Activated CD8-positive, alpha-beta memory T cell treated with anti-CD3 and anti-CD28 coated beads for 1 hour (primary cell): Measurements from ENCODE around the gene PPP2R2B.
"Not testable (repeated sequence)": the region's sequence is repeated elsewhere in the genome, so short reads cannot be mapped to it uniquely, and the experiment has no call there.

Experiments
- DNase-seq, 2 donors: peaks; one replicate each; pipeline ENCODE4 v3.0.0-alpha.2; 2020; ENCODE audit warnings: low read depth in 1 of 2; ENCODE audit errors: extremely low read depth in 1 of 2

PPP2R2B gene

GRCh38 chr5:146751781-146752401 is 126.7 kb downstream of the PPP2R2B start:
- DNase-seq: peak; percentile 13 to 18

- DNase-seq: no peak
Measured at GRCh38 chr5:146751054-146751453, 127.5 kb downstream of the PPP2R2B start.

- DNase-seq: no peak
Measured at GRCh38 chr5:146748533-146748932, 130.0 kb downstream of the PPP2R2B start.

GRCh38 chr5:146745931-146746577 is 132.5 kb downstream of the PPP2R2B start:
- no peak for DNase-seq

- no peak for DNase-seq
Measured at GRCh38 chr5:146744068-146744745, 134.3 kb downstream of the PPP2R2B start.

- no peak for DNase-seq
Measured at GRCh38 chr5:146734936-146735577, 143.5 kb downstream of the PPP2R2B start.

GRCh38 chr5:146732962-146733361 is 145.6 kb downstream of the PPP2R2B start:
- DNase-seq: no peak

- no peak for DNase-seq
Measured at GRCh38 chr5:146731909-146732659, 146.5 kb downstream of the PPP2R2B start.

GRCh38 chr5:146728746-146729145 is 149.8 kb downstream of the PPP2R2B start:
- not testable (repeated sequence) for DNase-seq

- DNase-seq: no peak
Measured at GRCh38 chr5:146726891-146727290, 151.7 kb downstream of the PPP2R2B start.

GRCh38 chr5:146726020-146726419 is 152.5 kb downstream of the PPP2R2B start:
- no peak for DNase-seq

- DNase-seq: no peak
Measured at GRCh38 chr5:146725025-146725424, 153.5 kb downstream of the PPP2R2B start.

GRCh38 chr5:146722361-146722779 is 156.2 kb downstream of the PPP2R2B start:
- no peak for DNase-seq

- no peak for DNase-seq
Measured at GRCh38 chr5:146721073-146721815, 157.3 kb downstream of the PPP2R2B start.

GRCh38 chr5:146720107-146720506 is 158.4 kb downstream of the PPP2R2B start:
- no peak for DNase-seq

- no peak for DNase-seq
Measured at GRCh38 chr5:146719179-146719578, 159.4 kb downstream of the PPP2R2B start.

GRCh38 chr5:146718609-146719008 is 159.9 kb downstream of the PPP2R2B start:
- DNase-seq: no peak

GRCh38 chr5:146717951-146718350 is 160.6 kb downstream of the PPP2R2B start:
- no peak for DNase-seq

- no peak for DNase-seq
Measured at GRCh38 chr5:146716636-146717035, 161.9 kb downstream of the PPP2R2B start.

- DNase-seq: no peak
Measured at GRCh38 chr5:146710348-146710747, 168.2 kb downstream of the PPP2R2B start.
